GM12878 (cell line): ENCODE data around the gene DVL2. TPM values are rescaled to one million over a fixed set of nuclear protein-coding genes. Genes with fewer than 3 reads are reported as not detected.

Experiments used
- ATAC-seq: fragments of 200-7000 bp; cut with Tn5 transposase; 3 replicates; pipeline ENCODE4 v1.9.1; 2020; ENCODE audit warnings: mild to moderate bottlenecking, moderate library complexity
- BruUV-seq: library from RNA; stranded (reverse); fragments of 400-500 nt; replicated peaks from 2 replicates; lab custom pipeline; 2021; lab: Mats Ljungman, UMichigan
- CTCF ChIA-PET: fragments of 300-600 bp; sonication (Branson Sonifier 250); formaldehyde crosslinking; extraction: SDS; loops from one replicate; lab custom pipeline; 2021; ENCODE audit warnings: inconsistent platforms; lab: Yijun Ruan, JAX
- POLR2A ChIA-PET: fragments of 350-600 bp; formaldehyde crosslinking; extraction: SDS; loops from one replicate; lab custom pipeline; 2021; ENCODE audit warnings: inconsistent platforms; lab: Charles Lee
- RAD21 ChIA-PET: fragments of 300-600 bp; sonication (Branson Sonifier 250); formaldehyde crosslinking; loops from one replicate; lab custom pipeline; 2023; ENCODE audit warnings: antibody characterized with exemption; ENCODE audit not compliant: unreplicated experiment; lab: Charles Lee
- SMC1A ChIA-PET: fragments of 300-600 bp; sonication (Branson Sonifier 250); formaldehyde crosslinking; loops from one replicate; lab custom pipeline; 2023; ENCODE audit not compliant: unreplicated experiment, uncharacterized antibody; lab: Charles Lee
- DNase-seq: peaks from one replicate; pipeline ENCODE4 v3.0.0-alpha.2; 2011; ENCODE audit warnings: low read depth, low spot score
- FAIRE-seq: peaks from 3 replicates; lab custom pipeline; 2011; peaks lifted over from hg19 to GRCh38; lab: Jason Lieb, UNC
- H2AFZ ChIP-seq: 2 replicates; pipeline ENCODE4 v1.6.0; 2011; ENCODE audit warnings: low read depth, low read length, control low read depth; ENCODE audit not compliant: control insufficient read depth
- H3K27ac ChIP-seq: 2 replicates; pipeline ENCODE4 v1.5.1; 2011; ENCODE audit warnings: control low read depth; ENCODE audit not compliant: control insufficient read depth, insufficient read depth
- H3K27me3 ChIP-seq, 2 experiments: replicated peaks in 1 of 2; 2 replicates each; pipeline versions ENCODE4 v1.6.0 to v1.6.1; 2011; ENCODE audit warnings: low read length in 1 of 2; ENCODE audit not compliant: control insufficient read depth in 2 of 2, insufficient read depth in 2 of 2
- H3K36me3 ChIP-seq, 2 experiments: 2 replicates each; pipeline ENCODE4 v1.5.1; 2011; ENCODE audit warnings: low read length in 1 of 2; ENCODE audit not compliant: control insufficient read depth in 2 of 2, insufficient read depth in 2 of 2
- H3K4me1 ChIP-seq: 2 replicates; pipeline ENCODE4 v1.6.1; 2011; ENCODE audit warnings: mild to moderate bottlenecking, low read length, moderate library complexity, mixed read lengths; ENCODE audit not compliant: control insufficient read depth, insufficient read depth
- H3K4me2 ChIP-seq: 2 replicates; pipeline ENCODE4 v1.6.0; 2011; ENCODE audit warnings: control low read depth; ENCODE audit not compliant: control insufficient read depth, insufficient read depth
- H3K4me3 ChIP-seq: fragments of 200-600 bp; sonication (generic); 2 replicates; pipeline ENCODE4 v1.5.1; 2016
- H3K79me2 ChIP-seq: 2 replicates; pipeline ENCODE4 v1.6.0; 2011; ENCODE audit warnings: low read length; ENCODE audit not compliant: control insufficient read depth, insufficient read depth
- H3K9ac ChIP-seq: 2 replicates; pipeline ENCODE4 v1.8.0; 2011; ENCODE audit warnings: low read length, control low read depth, mixed read lengths; ENCODE audit not compliant: control insufficient read depth, insufficient read depth
- H3K9me3 ChIP-seq: replicated peaks from 3 replicates; pipeline ENCODE4 v1.5.1; 2011; ENCODE audit warnings: mild to moderate bottlenecking, low read length; ENCODE audit not compliant: control insufficient read depth, insufficient read depth
- H4K20me1 ChIP-seq: 2 replicates; pipeline ENCODE4 v1.6.0; 2011; ENCODE audit not compliant: control insufficient read depth, insufficient read depth
- CBFB ChIP-seq: IDR thresholded peaks from 2 replicates; pipeline ENCODE4 v1.6.1; 2016; ENCODE audit warnings: antibody characterized with exemption, low read depth
- CTCF ChIP-seq, 3 experiments: IDR thresholded peaks in 2 of 3; conservative IDR thresholded peaks in 1 of 3; 2 replicates each; pipeline ENCODE4 v1.5.1; 2011; ENCODE audit warnings: low read depth in 3 of 3, low read length in 3 of 3, mild to moderate bottlenecking in 3 of 3, control low read depth in 2 of 3, moderate library complexity in 2 of 3, inconsistent platforms in 1 of 3, mixed read lengths in 1 of 3; ENCODE audit not compliant: control insufficient read depth in 2 of 3, insufficient read depth in 1 of 3; ENCODE audit errors: extremely low read depth in 1 of 3
- WGBS: methylation state at CpG from one replicate; pipeline ENCODE4 v1.1.6; 2016; ENCODE audit warnings: low lambda C conversion rate; ENCODE audit not compliant: insufficient replicate concordance, insufficient coverage; ENCODE audit errors: missing lambda C conversion rate; 5-methylcytosine and 5-hydroxymethylcytosine counted together
- in situ Hi-C: fragments of 300-500 bp; cut with MboI; formaldehyde crosslinking; loops from 9 replicates; pipeline ENCODE4 v1.14.3; 2018; ENCODE audit warnings: mixed read lengths
- intact Hi-C: fragments of 100-400 bp; cut with micrococcal nuclease; formaldehyde crosslinking; loops from one replicate; pipeline ENCODE4 v1.14.2; 2022; ENCODE audit not compliant: unreplicated experiment
- polyA plus RNA-seq, 11 experiments: library from polyadenylated mRNA; depleted of rRNA in 4 of 11; unstranded in 6 of 11; stranded (reverse) in 5 of 11; fragments of >200 nt; fragmentation: Nextera tagmentation in 4 of 11; fragmentation: Illumina TruSeq in 1 of 11; extraction: Ambion mirVana in 4 of 11; extraction: Trizol in 1 of 11; gene quantifications; 1 replicate in 1 of 11; 2 replicates in 10 of 11; pipeline versions ENCODE4 v1.2.1 to v1.2.3, GENCODE V29; 2011 to 2016; ENCODE audit warnings: inconsistent platforms in 2 of 11, missing spikeins in 2 of 11, low read depth in 1 of 11
- total RNA-seq, 4 experiments: library from RNA; depleted of rRNA in 3 of 4; stranded (reverse); fragments of >200 nt in 3 of 4; fragmentation: Illumina TruSeq in 1 of 4; extraction: Trizol in 1 of 4; gene quantifications; 2 replicates each; pipeline versions ENCODE4 v1.2.1 to v1.2.3, GENCODE V29; 2013 to 2021

The DVL2 gene
- total and polyA plus RNA-seq, 10 of the 15 experiments (the other 5 are each of a cell fraction or from before 2014, with no cell fraction given) = 0.97 to 44.8 (median 23.2) TPM

- 33% methylated on average over 7 of the region's 7 CpGs for WGBS
- peak; percentile 73 for ATAC-seq
- no peak overlapping the region for H3K27ac ChIP-seq
Measured at GRCh38 chr17:7186241-7186640, 48.1 kb downstream of the DVL2 start.

More at GRCh38 chr17:7186241-7186640, 48.1 kb downstream of the DVL2 start:
- SMC1A ChIA-PET = interaction anchor here (0.6 to 1.4 kb wide), 3 partner anchors 9 to 526 kb away, joined by 3 to 4 read pairs (median 3); no protein-coding TSS in a partner anchor
- no peak for DNase-seq
- H3K4me1 ChIP-seq = no peaks in the 10 kb centered on the region
- no peaks in the 10 kb centered on the region for H3K79me2 ChIP-seq
- H3K4me3 ChIP-seq = no peak overlapping the region
- POLR2A ChIA-PET = no interaction called here
- in situ Hi-C loops = no loop called here
- no peak for FAIRE-seq
- no peak overlapping the region for H2AFZ ChIP-seq
- no peaks in the 10 kb centered on the region for H4K20me1 ChIP-seq
- H3K9ac ChIP-seq = no peak overlapping the region
- no peak overlapping the region for H3K4me2 ChIP-seq
- intact Hi-C loops = no loop called here
- RAD21 ChIA-PET = no interaction called here
- no peaks in the 10 kb centered on the region for H3K27me3 ChIP-seq
- H3K36me3 ChIP-seq = no peaks in the 10 kb centered on the region
- CTCF ChIA-PET = interaction anchor here (0.7 to 1.8 kb wide), 3 partner anchors 9 to 141 kb away, joined by 3 to 12 read pairs (median 3); no protein-coding TSS in a partner anchor
- H3K9me3 ChIP-seq = no peaks in the 10 kb centered on the region
- BruUV-seq = no TSS peak
- TF ChIP-seq CBFB (no peak), CTCF (IDR thresholded peaks at IDR 0.05 in 2 of 3, conservative IDR thresholded peaks at IDR 0.05 in 1 of 3; ENCODE audit: control insufficient read depth in 2 of 3, extremely low read depth in 1 of 3, insufficient read depth in 1 of 3, low read depth in 3 of 3, low read length in 3 of 3) (peak in 2 of 3 experiments; percentile 36 to 40; a peak in 3 of 6 replicates)
- TF ChIP-seq, all 136 proteins: peak for 1
